Osteoblast (primary cell): ENCODE data around the gene CAMK2G. TPM values are rescaled to one million over a fixed set of nuclear protein-coding genes. Genes with fewer than 3 reads are reported as not detected.

Experiments
- DNase-seq: peaks from one replicate; pipeline ENCODE4 v3.0.0; 2011; ENCODE audit warnings: low spot score, mixed read lengths; ENCODE audit not compliant: insufficient read length; ENCODE audit errors: missing footprints
- H2AFZ ChIP-seq: 2 replicates; pipeline ENCODE4 v1.6.0; 2011; ENCODE audit warnings: mild to moderate bottlenecking, low read length
- H3K27ac ChIP-seq: 2 replicates; pipeline ENCODE4 v1.5.1; 2011; ENCODE audit warnings: mild to moderate bottlenecking, low read depth, low read length, moderate library complexity
- H3K27me3 ChIP-seq: 2 replicates; pipeline ENCODE4 v1.6.0; 2012; ENCODE audit warnings: mild to moderate bottlenecking, control low read depth, inconsistent platforms, low read length, moderate library complexity; ENCODE audit not compliant: insufficient read depth
- H3K36me3 ChIP-seq: 2 replicates; pipeline ENCODE4 v1.5.1; 2011; ENCODE audit warnings: mild to moderate bottlenecking, low read length, control low read depth, moderate library complexity; ENCODE audit not compliant: insufficient read depth
- H3K4me1 ChIP-seq: 2 replicates; pipeline ENCODE4 v1.5.1; 2011; ENCODE audit warnings: mild to moderate bottlenecking, low read length, control low read depth, moderate library complexity; ENCODE audit not compliant: insufficient read depth
- H3K4me2 ChIP-seq: 2 replicates; pipeline ENCODE4 v1.6.0; 2011; ENCODE audit warnings: mild to moderate bottlenecking, low read length; ENCODE audit not compliant: insufficient read depth
- H3K4me3 ChIP-seq: fragments of 200-600 bp; sonication (generic); 3 replicates; pipeline ENCODE4 v1.5.1; 2012; ENCODE audit warnings: mild to moderate bottlenecking, low read length, inconsistent platforms; ENCODE audit not compliant: insufficient read depth
- H3K79me2 ChIP-seq: 2 replicates; pipeline ENCODE4 v1.6.0; 2012; ENCODE audit warnings: mild to moderate bottlenecking, low read length, control low read depth, inconsistent platforms; ENCODE audit not compliant: insufficient read depth
- H3K9me3 ChIP-seq: 2 replicates; pipeline ENCODE4 v1.5.1; 2011; ENCODE audit warnings: low read depth, low read length, control low read depth
- H4K20me1 ChIP-seq: 2 replicates; pipeline ENCODE4 v1.6.0; 2012; ENCODE audit warnings: mild to moderate bottlenecking, low read length, control low read depth; ENCODE audit not compliant: insufficient read depth
- CTCF ChIP-seq: IDR thresholded peaks from 2 replicates; pipeline ENCODE4 v1.5.1; 2011; ENCODE audit warnings: mild to moderate bottlenecking, low read depth, low read length, moderate library complexity; ENCODE audit errors: extremely low read depth
- total RNA-seq: library from RNA; depleted of rRNA; stranded (reverse); fragments of >200 nt; gene quantifications from 2 replicates; pipeline ENCODE4 v1.2.3, GENCODE V29; 2012

The CAMK2G gene
- total RNA-seq, 1 donor = 22.4 TPM

DNA sequence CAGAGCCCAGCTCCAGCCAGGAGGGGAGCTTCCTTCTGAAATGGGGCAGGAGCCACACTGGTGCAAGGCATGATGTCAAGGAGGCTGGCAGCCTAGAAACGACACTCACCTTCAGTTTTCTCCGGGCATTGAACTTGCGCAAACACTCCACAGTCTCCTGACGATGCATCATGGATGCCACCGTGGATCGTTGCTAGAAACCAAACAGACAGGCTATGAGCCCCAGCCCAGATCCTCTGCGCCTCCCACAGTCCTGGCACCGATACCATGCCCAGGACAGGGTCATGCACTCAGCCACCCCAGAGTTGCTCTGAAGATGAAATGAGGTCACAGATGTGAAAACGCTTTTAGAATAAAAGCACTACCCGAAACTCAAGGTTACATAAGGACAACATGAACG, 32.0 kb downstream of the CAMK2G start:
- Histone ChIP-seq H4K20me1 (peaks cover 3% of the 10 kb centered on the region), H3K9me3 (no peaks in the 10 kb centered on the region), H3K27me3 (no peaks in the 10 kb centered on the region), H3K4me3 (no peak overlapping the region), H3K36me3 (peaks cover 33% of the 10 kb centered on the region), H3K4me1 (peaks cover 6% of the 10 kb centered on the region), H3K4me2 (no peak overlapping the region), H3K79me2 (no peaks in the 10 kb centered on the region), H3K27ac (no peak overlapping the region), H2AFZ (no peak overlapping the region)
- DNase-seq = peak; percentile 11
- TF ChIP-seq CTCF = no peak

DNA sequence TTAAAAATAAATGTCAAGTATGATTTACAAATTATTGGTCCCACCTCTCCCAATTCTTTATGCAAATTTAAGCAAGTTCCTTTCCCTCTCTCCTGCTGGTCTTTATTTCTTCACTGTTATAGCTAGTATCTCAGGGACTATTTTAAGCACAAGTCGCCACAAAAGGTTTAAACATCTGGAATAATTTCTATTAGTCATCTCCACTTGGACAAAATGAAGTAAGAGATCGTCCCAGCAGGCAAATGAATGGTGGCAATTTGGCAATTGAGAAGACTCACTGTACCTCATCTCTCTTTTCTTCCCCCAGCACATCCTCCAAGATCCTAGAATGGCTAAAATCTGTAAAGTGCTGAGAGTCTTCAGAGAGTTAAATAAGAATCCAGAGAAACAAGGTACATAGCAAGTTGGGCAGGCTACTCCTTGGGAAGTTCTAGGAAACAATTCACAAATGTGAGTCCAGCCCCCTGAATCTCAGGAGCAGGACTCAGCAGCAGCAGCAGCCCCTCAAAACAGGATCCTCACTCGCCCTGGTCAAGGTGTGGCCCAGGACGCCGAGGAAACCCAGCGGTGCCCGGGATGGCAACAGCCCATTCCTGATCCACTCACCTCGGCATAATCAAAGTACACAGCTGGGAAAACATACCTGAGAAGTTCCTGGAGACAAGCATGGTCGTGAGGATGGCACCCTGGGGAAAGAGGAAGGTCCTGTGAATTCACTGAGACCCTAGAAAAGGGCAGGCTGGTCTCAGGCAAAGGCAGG, 32.6 kb downstream of the CAMK2G start:
- peaks cover 13% of the 10 kb centered on the region for H3K4me1 ChIP-seq
- no peaks in the 10 kb centered on the region for H3K9me3 ChIP-seq
- H3K79me2 ChIP-seq = no peaks in the 10 kb centered on the region
- peak; percentile 31 for DNase-seq
- no peak overlapping the region for H3K4me3 ChIP-seq
- peaks cover 3% of the 10 kb centered on the region for H4K20me1 ChIP-seq
- peaks cover 27% of the 10 kb centered on the region for H3K36me3 ChIP-seq
- H3K27me3 ChIP-seq = no peaks in the 10 kb centered on the region
- TF ChIP-seq CTCF = no peak
- H2AFZ ChIP-seq = no peak overlapping the region
- no peak overlapping the region for H3K27ac ChIP-seq
- H3K4me2 ChIP-seq = no peak overlapping the region

GRCh38 chr10:73841061-73841421, 33.3 kb downstream of the CAMK2G start:
- Histone ChIP-seq H3K4me3 (no peak overlapping the region), H3K79me2 (no peaks in the 10 kb centered on the region), H3K9me3 (no peaks in the 10 kb centered on the region), H3K4me2 (no peak overlapping the region), H2AFZ (no peak overlapping the region), H3K27me3 (no peaks in the 10 kb centered on the region), H3K4me1 (peaks cover 14% of the 10 kb centered on the region), H4K20me1 (peaks cover 3% of the 10 kb centered on the region), H3K36me3 (peaks cover 23% of the 10 kb centered on the region), H3K27ac (no peak overlapping the region)
- peak; percentile 58 for DNase-seq
- TF ChIP-seq CTCF = no peak

DNA sequence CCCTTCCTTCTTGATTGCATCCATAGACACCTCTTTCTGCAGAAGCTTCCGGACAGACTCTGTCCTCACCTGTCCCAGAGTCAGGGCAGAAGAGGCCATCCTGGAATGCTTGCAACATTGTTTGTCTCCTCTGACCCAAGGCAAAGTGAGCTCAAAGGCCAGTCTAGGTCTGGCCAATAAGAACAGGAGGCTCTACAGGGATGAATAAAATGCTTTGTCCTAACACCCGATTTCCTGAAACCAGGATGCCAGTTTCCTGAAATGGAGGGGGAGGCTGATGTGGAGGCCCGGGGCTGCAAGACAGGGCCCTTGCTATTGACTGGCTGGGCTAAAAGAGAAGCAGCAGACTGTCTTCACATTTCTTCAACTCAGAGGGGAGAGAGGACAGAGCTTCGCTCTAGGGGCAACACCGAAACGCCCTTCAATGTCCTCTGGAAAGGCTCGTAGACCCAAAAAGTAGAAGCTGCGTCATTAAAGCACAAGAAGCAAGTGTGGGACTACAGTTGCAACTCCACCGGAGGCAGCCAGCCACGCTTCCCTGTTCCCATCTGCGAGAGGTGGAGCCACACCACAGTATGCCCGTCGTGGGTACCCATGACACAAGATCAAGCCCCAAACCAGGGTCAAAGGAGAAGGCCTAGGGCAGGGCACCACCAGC, 33.8 kb downstream of the CAMK2G start:
- H3K4me1 ChIP-seq = peaks cover 14% of the 10 kb centered on the region
- no peak for TF ChIP-seq CTCF
- no peak overlapping the region for H3K27ac ChIP-seq
- H4K20me1 ChIP-seq = peaks cover 3% of the 10 kb centered on the region
- no peaks in the 10 kb centered on the region for H3K9me3 ChIP-seq
- H3K79me2 ChIP-seq = no peaks in the 10 kb centered on the region
- DNase-seq = no peak
- no peaks in the 10 kb centered on the region for H3K27me3 ChIP-seq
- no peak overlapping the region for H3K4me2 ChIP-seq
- no peak overlapping the region for H2AFZ ChIP-seq
- no peak overlapping the region for H3K4me3 ChIP-seq
- H3K36me3 ChIP-seq = peaks cover 22% of the 10 kb centered on the region
